HCT116 (cell line): ENCODE data around the gene SLC27A2. TPM values are rescaled to one million over a fixed set of nuclear protein-coding genes. Genes with fewer than 3 reads are reported as not detected.

Experiments used
- ATAC-seq: fragments of 200-7000 bp; cut with Tn5 transposase; 2 replicates; pipeline ENCODE4 v1.9.1; 2020; ENCODE audit warnings: mild to moderate bottlenecking, moderate library complexity
- BruUV-seq: library from RNA; stranded (reverse); fragments of 400-500 nt; replicated peaks from 2 replicates; lab custom pipeline; 2021; lab: Mats Ljungman, UMichigan
- CTCF ChIA-PET: fragments of 300-600 bp; sonication (Branson Sonifier 250); formaldehyde crosslinking; loops from one replicate; lab custom pipeline; 2021; ENCODE audit warnings: antibody characterized with exemption; lab: Charles Lee
- POLR2A ChIA-PET: fragments of 300-600, 350-600 bp; sonication (Branson Sonifier 250); formaldehyde crosslinking; loops from one replicate; lab custom pipeline; 2021; ENCODE audit warnings: antibody characterized with exemption; lab: Charles Lee
- RAD21 ChIA-PET, 2 experiments: fragments of 300-600 bp; sonication (Branson Sonifier 250); formaldehyde crosslinking; loops; one replicate each; lab custom pipeline; 2023; ENCODE audit warnings: low total read pairs in 2 of 2; ENCODE audit not compliant: uncharacterized antibody in 2 of 2, unreplicated experiment in 2 of 2, low non-redundant PET in 1 of 2; lab: Charles Lee
- DNase-seq: peaks from one replicate; pipeline ENCODE4 v3.0.0-alpha.2; 2010; ENCODE audit warnings: low read depth, low spot score
- H2AFZ ChIP-seq: fragments of 200-600 bp; shearing (Covaris generic), sonication (generic); 2 replicates; pipeline ENCODE4 v1.6.1; 2017; ENCODE audit warnings: low read depth, mixed run types, mixed read lengths, antibody characterized with exemption, low read length; ENCODE audit not compliant: poor library complexity, severe bottlenecking
- H3K27ac ChIP-seq: 2 replicates; pipeline ENCODE4 v1.5.1; 2012; ENCODE audit warnings: low read depth, low read length
- H3K27me3 ChIP-seq: fragments of 200-600 bp; sonication (generic); 2 replicates; pipeline ENCODE4 v1.6.1; 2016; ENCODE audit warnings: mixed run types, low read length, mixed read lengths; ENCODE audit not compliant: insufficient read depth
- H3K36me3 ChIP-seq, 2 experiments: fragments of 200-500 bp in 1 of 2; fragments of 200-600 bp in 1 of 2; sonication (Bioruptor generic) in 1 of 2; sonication (generic) in 1 of 2; 2 replicates each; pipeline versions ENCODE4 v1.5.1 to v1.6.1; 2014 to 2016; ENCODE audit warnings: low read length in 2 of 2, inconsistent platforms in 1 of 2, mixed read lengths in 1 of 2, mixed run types in 1 of 2; ENCODE audit not compliant: insufficient read depth in 2 of 2, control insufficient read depth in 1 of 2
- H3K4me1 ChIP-seq, 2 experiments: fragments of 200-600 bp in 1 of 2; sonication (generic) in 1 of 2; 2 replicates each; pipeline versions ENCODE4 v1.5.1 to v1.6.1; 2012 to 2017; ENCODE audit warnings: low read length in 2 of 2, inconsistent platforms in 1 of 2, mild to moderate bottlenecking in 1 of 2, mixed read lengths in 1 of 2, mixed run types in 1 of 2, moderate library complexity in 1 of 2; ENCODE audit not compliant: insufficient read depth in 2 of 2, control insufficient read depth in 1 of 2
- H3K4me2 ChIP-seq: fragments of 200-600 bp; sonication (generic); 2 replicates; pipeline ENCODE4 v1.6.1; 2017; ENCODE audit warnings: mixed run types, low read length, mixed read lengths
- H3K4me3 ChIP-seq, 2 experiments: fragments of 200-600 bp in 1 of 2; sonication (generic) in 1 of 2; replicated peaks in 1 of 2; 2 replicates each; pipeline ENCODE4 v1.5.1; 2011 to 2016; ENCODE audit warnings: low read length in 2 of 2, control low read depth in 1 of 2, low read depth in 1 of 2, mild to moderate bottlenecking in 1 of 2, mixed read lengths in 1 of 2, mixed run types in 1 of 2
- H3K79me2 ChIP-seq: fragments of 200-600 bp; sonication (generic); 2 replicates; pipeline ENCODE4 v1.6.1; 2017; ENCODE audit warnings: mild to moderate bottlenecking, mixed run types, low read length, moderate library complexity, mixed read lengths; ENCODE audit not compliant: insufficient read depth
- H3K9ac ChIP-seq: fragments of 200-600 bp; sonication (generic); 2 replicates; pipeline ENCODE4 v1.6.1; 2016; ENCODE audit warnings: low read length, mixed read lengths
- H3K9me2 ChIP-seq: fragments of 200-600 bp; sonication (generic), shearing (Covaris generic); 2 replicates; pipeline ENCODE4 v1.6.1; 2017; ENCODE audit warnings: mixed run types, mild to moderate bottlenecking, moderate library complexity; ENCODE audit not compliant: insufficient read depth
- H3K9me3 ChIP-seq, 2 experiments: fragments of 200-500 bp in 1 of 2; fragments of 200-600 bp in 1 of 2; sonication (Bioruptor generic) in 1 of 2; sonication (generic) in 1 of 2; 2 replicates each; pipeline ENCODE4 v1.6.1; 2014 to 2017; ENCODE audit warnings: low read length in 2 of 2, mixed read lengths in 2 of 2, inconsistent platforms in 1 of 2, low read depth in 1 of 2, mild to moderate bottlenecking in 1 of 2, mixed run types in 1 of 2, moderate library complexity in 1 of 2; ENCODE audit not compliant: control insufficient read depth in 1 of 2, insufficient read depth in 1 of 2
- H4K20me1 ChIP-seq: fragments of 200-600 bp; sonication (generic), shearing (Covaris generic); 2 replicates; pipeline ENCODE4 v1.6.1; 2017; ENCODE audit warnings: mixed run types, mild to moderate bottlenecking, moderate library complexity; ENCODE audit not compliant: insufficient read depth
- CBX3 ChIP-seq: IDR thresholded peaks from 2 replicates; pipeline ENCODE4 v1.6.1; 2012; ENCODE audit warnings: low read depth
- ELF1 ChIP-seq: IDR thresholded peaks from 2 replicates; pipeline ENCODE4 v1.6.1; 2012; ENCODE audit warnings: low read depth, borderline replicate concordance
- EZH2 ChIP-seq: fragments of 200-600 bp; sonication (generic); IDR thresholded peaks from 2 replicates; pipeline ENCODE4 v1.6.1; 2017; ENCODE audit warnings: antibody characterized with exemption, mixed run types
- EZH2phosphoT487 ChIP-seq: fragments of 200-600 bp; IDR thresholded peaks from 2 replicates; pipeline ENCODE4 v1.6.1; 2018; ENCODE audit warnings: antibody characterized with exemption, borderline replicate concordance
- FOSL1 ChIP-seq: IDR thresholded peaks from 2 replicates; pipeline ENCODE4 v1.6.1; 2012; ENCODE audit warnings: low read depth
- JUND ChIP-seq: IDR thresholded peaks from 2 replicates; pipeline ENCODE4 v1.6.1; 2012
- RAD21 ChIP-seq: IDR thresholded peaks from 2 replicates; pipeline ENCODE4 v1.6.1; 2012; ENCODE audit warnings: low read depth, mild to moderate bottlenecking
- SIN3A ChIP-seq: IDR thresholded peaks from 2 replicates; pipeline ENCODE4 v1.6.1; 2012; ENCODE audit warnings: low read depth
- YY1 ChIP-seq: IDR thresholded peaks from 2 replicates; pipeline ENCODE4 v1.6.1; 2011; ENCODE audit warnings: low read length, low read depth, moderate library complexity, mild to moderate bottlenecking; ENCODE audit not compliant: insufficient replicate concordance; ENCODE audit errors: extremely low read depth
- ZNF274 ChIP-seq: fragments of 200-500 bp; sonication (Bioruptor generic); IDR thresholded peaks from 2 replicates; pipeline ENCODE4 v1.6.1; 2014; ENCODE audit warnings: mild to moderate bottlenecking, low read depth, low read length, inconsistent platforms
- intact Hi-C: fragments of 100-400 bp; cut with micrococcal nuclease; formaldehyde crosslinking; loops from 2 replicates; pipeline ENCODE4 v1.10.0; 2022
- total RNA-seq: library from RNA; stranded (reverse); gene quantifications from one replicate; pipeline ENCODE4 v1.2.1, GENCODE V29; 2021; ENCODE audit not compliant: unreplicated experiment
- TF ChIP-seq, protein P1 (sequence below): IDR thresholded peaks from 2 replicates; pipeline ENCODE4 v1.6.1; 2011; ENCODE audit warnings: mild to moderate bottlenecking, low read length, moderate library complexity; ENCODE audit not compliant: insufficient replicate concordance; ENCODE audit errors: extremely low read depth
- TF ChIP-seq, protein P2 (sequence below): IDR thresholded peaks from 2 replicates; pipeline ENCODE4 v1.6.1; 2012

SLC27A2 gene
- total RNA-seq, 1 experiment from 2014 or later: 14.0 TPM

DNA sequence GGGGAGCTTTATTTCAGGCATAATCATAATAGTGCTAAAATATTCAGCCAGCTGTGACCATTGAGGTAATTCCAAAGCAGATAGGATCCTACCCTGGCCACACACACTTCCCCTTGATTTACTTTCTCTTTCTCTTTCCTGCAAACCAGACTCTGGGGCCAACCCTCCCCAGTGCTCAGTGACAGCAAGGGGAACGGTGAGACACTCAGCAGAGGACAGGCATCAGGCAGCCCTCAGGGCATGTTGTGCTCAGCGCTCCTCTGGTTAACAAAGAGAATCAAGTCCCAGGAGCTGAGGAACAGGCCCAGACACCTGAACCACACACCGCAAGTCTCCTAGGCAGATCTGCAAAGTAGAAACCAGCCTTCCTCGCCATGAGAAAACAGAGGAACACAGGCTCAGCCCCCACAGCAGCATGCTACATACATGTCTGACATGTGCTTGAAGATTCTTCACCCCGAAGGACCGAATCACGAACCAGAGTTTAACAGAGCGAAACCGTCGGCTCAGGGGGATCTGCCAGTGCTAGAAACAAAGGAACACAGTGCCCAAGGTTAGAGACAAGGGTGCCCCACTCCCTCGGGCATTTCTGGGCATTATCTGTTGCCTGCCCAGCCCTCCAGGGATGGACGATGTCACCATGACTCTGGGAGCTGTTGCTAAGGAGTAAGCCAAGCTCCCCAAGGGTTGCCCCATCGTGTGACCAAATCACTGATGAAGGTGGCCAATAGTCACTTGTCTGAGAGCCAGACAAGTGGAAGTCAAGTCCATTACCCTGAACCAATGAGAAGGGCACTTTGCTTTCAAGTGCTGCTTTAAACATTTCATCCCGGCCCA, 66.0 kb downstream of the SLC27A2 start (continued):
- TF ChIP-seq, protein P1, sequence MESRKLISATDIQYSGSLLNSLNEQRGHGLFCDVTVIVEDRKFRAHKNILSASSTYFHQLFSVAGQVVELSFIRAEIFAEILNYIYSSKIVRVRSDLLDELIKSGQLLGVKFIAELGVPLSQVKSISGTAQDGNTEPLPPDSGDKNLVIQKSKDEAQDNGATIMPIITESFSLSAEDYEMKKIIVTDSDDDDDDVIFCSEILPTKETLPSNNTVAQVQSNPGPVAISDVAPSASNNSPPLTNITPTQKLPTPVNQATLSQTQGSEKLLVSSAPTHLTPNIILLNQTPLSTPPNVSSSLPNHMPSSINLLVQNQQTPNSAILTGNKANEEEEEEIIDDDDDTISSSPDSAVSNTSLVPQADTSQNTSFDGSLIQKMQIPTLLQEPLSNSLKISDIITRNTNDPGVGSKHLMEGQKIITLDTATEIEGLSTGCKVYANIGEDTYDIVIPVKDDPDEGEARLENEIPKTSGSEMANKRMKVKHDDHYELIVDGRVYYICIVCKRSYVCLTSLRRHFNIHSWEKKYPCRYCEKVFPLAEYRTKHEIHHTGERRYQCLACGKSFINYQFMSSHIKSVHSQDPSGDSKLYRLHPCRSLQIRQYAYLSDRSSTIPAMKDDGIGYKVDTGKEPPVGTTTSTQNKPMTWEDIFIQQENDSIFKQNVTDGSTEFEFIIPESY: no peak
- TF ChIP-seq FOSL1 (no peak), EZH2 (no peak), EZH2phosphoT487 (no peak), SIN3A (no peak), JUND (no peak)
- TF ChIP-seq, protein P2, sequence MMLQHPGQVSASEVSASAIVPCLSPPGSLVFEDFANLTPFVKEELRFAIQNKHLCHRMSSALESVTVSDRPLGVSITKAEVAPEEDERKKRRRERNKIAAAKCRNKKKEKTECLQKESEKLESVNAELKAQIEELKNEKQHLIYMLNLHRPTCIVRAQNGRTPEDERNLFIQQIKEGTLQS: no peak

DNA sequence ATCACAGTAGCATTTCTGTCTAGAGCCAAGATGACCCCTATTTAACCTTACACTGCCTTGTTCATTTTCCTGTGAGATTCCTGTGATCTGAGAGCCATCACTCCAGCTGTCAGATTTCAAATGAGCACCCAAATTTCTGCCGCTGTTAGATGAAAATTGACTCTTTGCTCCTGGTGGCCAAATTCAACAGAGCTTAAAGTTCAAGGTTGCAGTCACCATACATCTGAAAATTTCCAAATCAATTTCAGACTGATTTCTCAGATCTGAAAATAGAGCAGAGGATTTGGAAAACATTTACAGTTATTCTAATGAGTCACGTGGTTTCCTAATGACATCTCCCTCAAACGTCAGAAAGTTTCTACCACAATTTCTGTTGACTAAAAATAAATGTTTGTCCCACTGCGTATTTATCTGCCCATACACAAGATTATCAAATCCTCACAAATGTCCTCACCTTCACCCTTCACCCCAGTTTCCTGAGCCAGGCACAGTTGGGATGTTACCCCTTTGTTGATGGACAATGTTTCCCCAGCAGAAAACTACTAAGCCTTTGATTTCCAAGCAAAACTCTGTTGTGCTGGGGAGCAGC, 67.1 kb downstream of the SLC27A2 start:
- Histone ChIP-seq H3K27me3 (peaks cover 3% of the 10 kb centered on the region; the same call in 1 of the 2 replicates), H3K4me2 (no peak overlapping the region), H4K20me1 (no peaks in the 10 kb centered on the region), H3K27ac (no peak overlapping the region), H3K9me2 (no peaks in the 10 kb centered on the region), H2AFZ (no peak overlapping the region), H3K4me1 (no peaks in the 10 kb centered on the region), H3K79me2 (no peaks in the 10 kb centered on the region), H3K36me3 (no peaks in the 10 kb centered on the region), H3K4me3 (no peak overlapping the region), H3K9me3 (no peaks in the 10 kb centered on the region), H3K9ac (no peak overlapping the region)
- no TSS peak for BruUV-seq
- ATAC-seq: no peak
- intact Hi-C loops: no loop called here
- no peak for DNase-seq
- RAD21 ChIA-PET: no interaction called here
- CTCF ChIA-PET: no interaction called here
- TF ChIP-seq ZNF274: no peak
- TF ChIP-seq CBX3: no peak
- no peak for TF ChIP-seq RAD21
- TF ChIP-seq, protein P1: no peak
- no peak for TF ChIP-seq ELF1
- TF ChIP-seq YY1: no peak
- POLR2A ChIA-PET: no interaction called here
